NT2/D1 (cell line): ENCODE measurements around the gene KRTAP9-1.

ENCODE experiments used
- DNase-seq: peaks from one replicate; pipeline ENCODE4 v3.0.0-alpha.2; 2011; ENCODE audit warnings: low read depth, low spot score
- H3K27me3 ChIP-seq: 2 replicates; pipeline ENCODE4 v1.6.0; 2011; ENCODE audit warnings: mild to moderate bottlenecking; ENCODE audit not compliant: insufficient read length, insufficient read depth
- H3K36me3 ChIP-seq: 2 replicates; pipeline ENCODE4 v1.6.1; 2011; ENCODE audit warnings: mild to moderate bottlenecking, low read length, mixed read lengths; ENCODE audit not compliant: insufficient read depth, insufficient read length
- H3K4me1 ChIP-seq: 2 replicates; pipeline ENCODE4 v1.5.1; 2011; ENCODE audit not compliant: insufficient read depth, insufficient read length
- H3K4me3 ChIP-seq: 2 replicates; pipeline ENCODE4 v1.5.1; 2011; ENCODE audit warnings: low read depth; ENCODE audit not compliant: insufficient read length
- H3K9ac ChIP-seq: 2 replicates; pipeline ENCODE4 v1.6.0; 2011; ENCODE audit warnings: low read depth; ENCODE audit not compliant: insufficient read length
- H3K9me3 ChIP-seq: 2 replicates; pipeline ENCODE4 v1.5.1; 2011; ENCODE audit warnings: mild to moderate bottlenecking, low read length; ENCODE audit not compliant: insufficient read depth
- SUZ12 ChIP-seq: IDR thresholded peaks from 2 replicates; pipeline ENCODE4 v1.6.1; 2011; ENCODE audit not compliant: insufficient read length, insufficient read depth; ENCODE audit errors: extremely low read depth
- YY1 ChIP-seq: IDR thresholded peaks from 2 replicates; pipeline ENCODE4 v1.6.1; 2011; ENCODE audit not compliant: insufficient read length, insufficient read depth
- ZNF274 ChIP-seq: IDR thresholded peaks from 2 replicates; pipeline ENCODE4 v1.6.1; 2011; ENCODE audit warnings: mild to moderate bottlenecking, low read depth, low read length

Gene KRTAP9-1

GRCh38 chr17:41168121-41168520, 21.6 kb upstream of the KRTAP9-1 start, which contains the start of gene KRTAP4-3:
Gene KRTAP4-3 (minus strand): TSS chr17:41168221. CDS start chr17:41168172, 49 bp downstream.
- TF ChIP-seq ZNF274: no peak
- TF ChIP-seq SUZ12: no peak
- no peak for TF ChIP-seq YY1
- Histone ChIP-seq H3K36me3 (no peaks in the 10 kb centered on the region), H3K27me3 (no peaks in the 10 kb centered on the region), H3K4me1 (no peaks in the 10 kb centered on the region), H3K9ac (no peak within 1 kb of the TSS), H3K4me3 (no peak within 1 kb of the TSS), H3K9me3 (no peaks in the 10 kb centered on the region)
- no peak for DNase-seq

- Histone ChIP-seq H3K4me1 (no peaks in the 10 kb centered on the region), H3K36me3 (no peaks in the 10 kb centered on the region), H3K9me3 (no peaks in the 10 kb centered on the region), H3K27me3 (no peaks in the 10 kb centered on the region), H3K9ac (no peak overlapping the region), H3K4me3 (no peak overlapping the region)
- DNase-seq: no peak
- TF ChIP-seq SUZ12 (no peak), YY1 (no peak), ZNF274 (no peak)
Measured at GRCh38 chr17:41171886-41172285, 17.8 kb upstream of the KRTAP9-1 start.

GRCh38 chr17:41176744-41177387, 12.8 kb upstream of the KRTAP9-1 start:
- no peaks in the 10 kb centered on the region for H3K36me3 ChIP-seq
- no peak for TF ChIP-seq SUZ12
- no peak for TF ChIP-seq ZNF274
- TF ChIP-seq YY1: no peak
- no peaks in the 10 kb centered on the region for H3K4me1 ChIP-seq
- H3K27me3 ChIP-seq: no peaks in the 10 kb centered on the region
- no peaks in the 10 kb centered on the region for H3K9me3 ChIP-seq
- DNase-seq: no peak
- H3K4me3 ChIP-seq: no peak overlapping the region
- no peak overlapping the region for H3K9ac ChIP-seq

GRCh38 chr17:41177727-41178271, 11.9 kb upstream of the KRTAP9-1 start, which contains the start of gene KRTAP4-2:
Gene KRTAP4-2 (minus strand): TSS chr17:41178221. CDS start chr17:41178164, 57 bp downstream.
- no peak for DNase-seq

GRCh38 chr17:41178341-41178740, 11.3 kb upstream of the KRTAP9-1 start:
- H3K9me3 ChIP-seq: no peaks in the 10 kb centered on the region
- H3K9ac ChIP-seq: no peak overlapping the region
- TF ChIP-seq YY1 (no peak), ZNF274 (no peak), SUZ12 (no peak)
- H3K4me3 ChIP-seq: no peak overlapping the region
- H3K4me1 ChIP-seq: no peaks in the 10 kb centered on the region
- H3K36me3 ChIP-seq: no peaks in the 10 kb centered on the region
- no peaks in the 10 kb centered on the region for H3K27me3 ChIP-seq
- DNase-seq: no peak

More at GRCh38 chr17:41177727-41178271, 11.9 kb upstream of the KRTAP9-1 start, which contains the start of gene KRTAP4-2:
- Histone ChIP-seq H3K36me3 (no peaks in the 10 kb centered on the region), H3K9ac (no peak within 1 kb of the TSS), H3K4me3 (no peak within 1 kb of the TSS), H3K4me1 (no peaks in the 10 kb centered on the region), H3K27me3 (no peaks in the 10 kb centered on the region), H3K9me3 (no peaks in the 10 kb centered on the region)
- no peak for TF ChIP-seq SUZ12
- no peak for TF ChIP-seq ZNF274
- TF ChIP-seq YY1: no peak

GRCh38 chr17:41178843-41179616, 10.7 kb upstream of the KRTAP9-1 start:
- H3K9me3 ChIP-seq: no peaks in the 10 kb centered on the region
- H3K4me3 ChIP-seq: no peak overlapping the region
- DNase-seq: no peak
- H3K36me3 ChIP-seq: no peaks in the 10 kb centered on the region
- TF ChIP-seq ZNF274 (no peak), YY1 (no peak), SUZ12 (no peak)
- H3K4me1 ChIP-seq: no peaks in the 10 kb centered on the region
- no peaks in the 10 kb centered on the region for H3K27me3 ChIP-seq
- H3K9ac ChIP-seq: no peak overlapping the region

GRCh38 chr17:41184480-41184961, 5.2 kb upstream of the KRTAP9-1 start, which contains the start of gene KRTAP4-1:
Gene KRTAP4-1 (minus strand): TSS chr17:41184911. CDS start chr17:41184854, 57 bp downstream.
- Histone ChIP-seq H3K4me1 (no peaks in the 10 kb centered on the region), H3K36me3 (no peaks in the 10 kb centered on the region), H3K27me3 (no peaks in the 10 kb centered on the region), H3K9me3 (no peaks in the 10 kb centered on the region), H3K4me3 (no peak within 1 kb of the TSS), H3K9ac (no peak within 1 kb of the TSS)
- no peak for DNase-seq
- TF ChIP-seq ZNF274 (no peak), YY1 (no peak), SUZ12 (no peak)
